SH-SY5Y (cell line): ENCODE data around the gene AP3S1.

Source experiments
- GATA2 ChIP-seq: IDR thresholded peaks from 2 replicates; pipeline ENCODE4 v1.6.1; 2011; ENCODE audit warnings: mild to moderate bottlenecking, low read depth, low read length
- GATA3 ChIP-seq: IDR thresholded peaks from 2 replicates; pipeline ENCODE4 v1.6.1; 2011; ENCODE audit warnings: low read depth, mild to moderate bottlenecking, low read length, moderate library complexity

GRCh38 chr5:115946655-115947054, 104.9 kb downstream of the AP3S1 start:
- TF ChIP-seq GATA3 (no peak), GATA2 (no peak)
